Hypothalamus (tissue), 51 donors: ENCODE measurements around the gene LRP4.

ENCODE experiments used
- DNase-seq, 51 donors: peaks; one replicate each; lab custom pipeline; 2025; lab: John Stamatoyannopoulos, UW

LRP4 gene

DNA sequence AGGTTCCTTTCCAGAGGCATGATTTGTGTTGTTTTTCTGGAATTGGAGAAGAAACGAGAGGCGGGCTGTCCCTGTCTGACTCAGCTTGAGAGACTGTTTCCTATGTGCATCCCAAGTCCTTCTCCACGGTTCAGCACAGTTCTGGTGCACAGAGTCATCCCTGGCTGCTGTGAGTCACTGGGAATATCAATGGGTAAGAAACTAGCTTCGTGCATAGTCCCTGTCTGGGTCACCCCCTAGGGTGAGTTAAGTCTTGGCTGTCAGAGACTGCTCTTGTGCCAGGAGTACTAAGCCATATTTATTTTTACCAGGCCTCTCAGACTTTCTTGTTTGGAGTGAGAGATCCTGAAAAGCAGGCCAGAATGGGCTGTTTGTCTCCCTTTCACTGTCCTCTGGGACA, 2.4 kb upstream of the LRP4 start:
- DNase-seq, result peak in 12 of 51 donors; percentile 16 to 73 (median 48)

DNA sequence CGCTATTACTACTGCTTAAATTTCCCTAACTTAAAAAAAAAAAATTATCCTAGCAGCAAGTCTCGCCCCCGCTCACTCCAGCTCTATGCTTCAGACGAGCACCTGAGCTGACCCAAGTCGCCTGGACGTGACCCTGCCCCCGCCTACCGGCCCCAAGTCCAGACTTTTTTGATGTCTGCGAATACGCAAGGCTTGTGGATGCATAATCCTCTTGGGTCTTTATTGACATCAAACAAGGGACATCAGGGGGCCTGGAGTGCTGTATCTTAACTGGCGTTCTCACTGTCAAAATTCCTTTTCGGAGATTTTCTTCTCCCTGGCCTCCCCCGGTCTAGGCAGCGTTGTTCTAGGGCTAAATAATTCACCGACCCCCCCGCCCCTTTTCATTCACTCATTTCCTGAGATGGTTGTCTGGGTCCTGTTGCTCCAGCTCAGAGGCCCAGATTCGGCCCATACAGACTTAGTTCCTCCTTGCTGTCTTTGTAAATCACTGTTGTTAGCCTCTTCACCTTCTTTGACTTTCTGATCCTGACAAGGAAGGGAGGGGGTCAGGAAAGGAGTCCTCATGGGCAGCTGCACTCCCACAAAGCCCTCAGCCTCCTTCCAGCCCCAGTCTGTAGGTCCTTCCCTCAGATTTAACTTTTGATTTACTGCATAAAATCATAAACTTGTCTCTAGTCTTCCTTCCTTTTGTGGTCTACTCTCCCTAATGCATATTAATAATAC, 601 bp upstream of the LRP4 start:
- DNase-seq, result peak in 2 of 51 donors; percentile 49 to 51

DNA sequence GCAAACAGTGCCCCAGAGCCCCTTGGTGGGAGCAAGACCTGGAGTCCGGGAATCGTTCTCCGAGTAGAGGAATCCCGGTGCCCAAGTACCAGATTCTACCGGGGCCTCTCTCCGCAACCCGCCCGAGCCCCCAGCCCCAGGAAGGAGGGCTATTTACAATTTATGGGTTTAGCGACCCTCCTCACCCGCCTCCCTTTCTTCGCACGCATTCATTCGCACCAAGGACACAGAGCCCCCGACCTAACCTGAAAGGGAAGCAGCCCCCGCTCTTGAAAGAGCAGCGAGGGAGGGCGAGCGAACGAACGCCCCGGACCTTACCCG, 628 bp downstream of the LRP4 start:
- no peak for DNase-seq

DNA sequence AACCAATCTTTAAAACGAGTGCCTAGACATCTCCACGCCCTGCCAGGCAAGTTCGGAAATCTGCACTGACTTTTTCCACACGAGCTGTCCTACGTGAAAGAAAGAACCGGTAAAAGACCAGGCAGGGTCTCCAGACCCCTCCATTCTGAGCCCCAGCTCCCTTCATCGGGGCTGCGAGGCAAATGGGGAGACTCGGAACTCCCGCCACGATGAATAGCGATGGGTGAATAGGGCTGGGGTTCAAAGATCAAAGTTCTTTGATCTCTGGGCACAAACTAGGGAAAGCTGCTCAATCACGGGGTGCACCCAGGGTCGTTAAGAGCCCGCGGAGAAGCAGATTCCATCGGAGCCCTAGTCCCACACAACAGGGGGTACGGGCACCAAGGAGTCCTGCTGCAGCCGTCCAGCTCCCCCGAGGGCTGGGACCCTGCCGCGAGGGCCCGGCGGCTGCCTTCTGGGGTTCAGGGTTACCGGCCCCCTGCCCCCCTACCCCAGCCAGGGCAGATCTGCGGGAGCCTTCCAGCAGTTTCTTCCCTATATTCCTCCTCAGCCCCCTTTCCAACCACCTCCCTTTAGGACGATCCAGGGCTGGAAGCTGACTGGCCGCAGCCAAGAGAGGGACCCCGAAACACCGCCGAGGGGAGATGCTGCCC, 1.1 kb downstream of the LRP4 start:
- DNase-seq, result peak in 2 of 51 donors; percentile 33 to 62

DNA sequence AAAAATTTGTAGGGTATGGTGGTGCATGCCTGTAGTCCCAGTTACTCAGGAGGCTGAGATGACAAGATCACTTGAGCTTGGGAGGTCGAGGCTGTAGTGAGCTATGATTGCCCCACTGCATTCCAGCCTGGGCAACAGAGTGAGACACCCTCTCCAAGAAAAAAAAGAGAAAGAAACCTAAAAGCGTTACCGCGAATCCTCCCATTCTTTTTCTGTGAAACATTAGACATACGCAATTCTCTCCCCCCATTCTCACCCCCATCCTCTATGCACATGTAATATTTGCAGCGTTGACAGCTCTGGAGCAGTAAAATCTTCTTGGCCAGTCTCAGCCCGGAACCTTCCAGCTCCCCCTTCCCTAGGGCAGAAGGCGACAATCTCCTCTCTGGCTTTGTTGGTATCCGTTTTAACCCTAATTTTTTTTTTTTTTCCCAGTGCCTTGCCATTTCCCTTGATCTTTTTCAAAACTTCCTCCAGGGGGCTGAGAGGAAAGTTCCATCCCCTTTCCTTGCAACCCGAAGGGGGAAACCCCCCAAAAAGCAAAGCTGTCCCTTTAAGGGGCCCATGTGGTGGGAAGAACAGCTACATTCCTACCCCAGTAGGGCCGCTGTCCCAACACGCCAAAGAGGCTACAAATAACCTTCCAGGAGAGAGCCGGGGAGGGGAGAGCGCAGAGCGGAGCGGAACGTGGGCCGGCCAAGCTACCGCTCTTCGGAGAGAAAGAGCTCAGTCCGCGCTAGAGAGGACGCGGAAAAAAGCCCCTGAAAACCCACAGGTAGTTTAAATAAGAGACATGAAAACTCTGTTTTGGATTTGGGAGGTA, 1.9 kb downstream of the LRP4 start:
- peak in 19 of 51 donors; percentile 15 to 61 (median 39) for DNase-seq

DNA sequence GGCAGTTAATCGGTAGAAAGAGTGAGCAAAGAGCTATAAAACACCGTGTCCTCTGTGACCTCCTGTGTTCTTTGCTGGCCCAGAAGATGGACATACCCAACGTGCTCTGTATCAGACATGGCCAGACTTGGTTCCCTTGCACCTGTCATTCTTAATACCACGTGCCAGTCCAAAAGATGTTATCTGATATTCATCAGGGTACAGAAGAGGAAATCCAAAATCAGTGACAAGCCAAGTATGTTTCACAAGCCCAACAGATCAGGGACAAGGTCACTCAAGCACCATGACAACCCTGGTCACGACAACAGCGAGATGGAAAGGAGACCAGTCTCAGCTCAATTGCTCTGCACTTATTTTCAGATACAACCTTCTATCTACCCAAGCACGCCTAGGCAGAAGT, 3.4 kb downstream of the LRP4 start:
- no peak for DNase-seq

DNA sequence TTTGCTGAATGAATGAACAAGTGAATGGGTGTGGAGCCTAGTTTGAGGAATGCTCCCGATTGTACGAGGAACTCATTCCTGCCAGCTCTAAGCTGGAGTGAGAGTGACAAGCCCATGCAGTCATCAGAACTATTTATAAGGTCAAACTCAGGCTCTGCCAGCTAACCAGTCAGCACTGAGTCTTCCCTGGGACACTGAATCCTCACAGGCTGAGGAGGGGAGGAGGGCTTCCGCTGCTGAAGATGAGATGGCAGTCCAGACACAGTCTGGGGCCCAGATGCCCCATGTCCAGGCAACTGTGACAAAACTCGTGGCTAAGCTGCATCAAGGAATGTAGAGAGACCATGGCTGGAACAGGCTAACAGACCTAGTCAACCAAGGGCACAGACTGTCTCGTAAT, 4.0 kb downstream of the LRP4 start:
- DNase-seq, result peak in 10 of 51 donors; percentile 14 to 50 (median 26)

DNA sequence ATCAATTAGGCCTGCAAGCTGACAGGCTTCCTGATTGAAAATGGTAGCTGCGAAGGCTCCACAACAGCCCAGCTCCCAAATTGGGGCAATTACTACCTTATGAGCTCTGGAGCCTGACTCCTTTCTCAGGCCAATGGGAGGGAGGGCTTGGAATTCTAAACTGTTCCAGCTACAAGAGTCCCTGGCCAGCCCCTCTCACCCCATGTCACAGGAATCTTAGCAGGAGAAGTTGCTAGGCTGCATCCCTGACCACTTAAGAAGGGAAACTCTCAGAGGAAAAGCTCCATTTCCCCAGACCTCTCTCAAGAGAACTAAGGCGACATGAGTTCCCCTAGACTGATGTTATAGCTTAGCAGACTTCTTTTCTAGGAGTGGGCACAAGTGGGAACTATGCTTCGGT, 4.9 kb downstream of the LRP4 start:
- DNase-seq, result peak in 4 of 51 donors; percentile 12 to 27 (median 21)

DNA sequence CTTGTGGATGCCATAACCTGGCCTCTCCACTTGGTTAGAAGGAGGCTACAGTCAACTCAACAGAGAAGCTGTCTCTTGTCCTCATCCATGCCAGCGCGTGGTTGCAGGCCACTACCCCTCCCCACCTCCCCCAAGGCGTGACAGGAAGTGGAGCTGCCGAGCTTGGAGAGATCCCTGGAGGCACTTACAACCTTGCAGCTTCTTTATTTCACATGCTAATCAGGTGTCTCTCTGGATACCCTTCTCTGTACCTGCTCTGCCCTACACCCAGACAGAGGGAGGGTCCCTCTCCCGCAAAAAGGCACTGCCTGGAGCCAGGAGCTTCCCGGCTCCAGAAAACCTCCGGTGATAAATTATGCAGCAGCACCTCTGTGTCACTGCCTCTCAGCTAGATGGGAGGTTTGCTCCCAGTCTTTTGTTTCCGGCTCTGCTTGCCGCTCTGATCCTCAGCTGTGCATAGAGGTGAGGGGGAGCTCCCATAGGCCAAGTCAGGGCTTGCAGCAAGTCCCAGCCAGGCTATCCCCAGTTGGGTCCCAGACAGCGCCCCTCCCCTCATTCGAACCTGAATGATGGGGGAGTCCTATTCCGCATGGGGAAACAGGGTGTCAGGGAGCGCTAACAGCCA, 5.7 kb downstream of the LRP4 start:
- DNase-seq, result peak in 16 of 51 donors; percentile 16 to 71 (median 36)

DNA sequence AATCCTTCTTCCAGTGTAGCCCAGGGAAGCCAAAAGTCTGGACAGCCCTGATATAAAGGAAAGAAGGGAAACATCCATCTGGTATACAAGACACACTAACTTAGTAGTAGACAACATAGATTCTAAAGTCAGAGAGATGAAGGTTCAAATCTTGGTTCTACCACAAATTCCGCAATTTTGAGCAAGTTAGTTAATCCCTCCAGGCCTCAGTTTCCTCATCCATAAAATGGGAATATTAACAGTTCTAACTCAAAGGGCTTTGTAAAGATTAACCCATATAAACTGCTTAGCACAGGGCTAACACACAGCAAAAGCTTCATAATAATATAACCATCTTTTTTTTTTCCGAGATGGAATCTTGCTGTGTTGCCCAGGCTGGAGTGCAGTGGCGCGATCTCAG, 10.7 kb downstream of the LRP4 start:
- no peak for DNase-seq

DNA sequence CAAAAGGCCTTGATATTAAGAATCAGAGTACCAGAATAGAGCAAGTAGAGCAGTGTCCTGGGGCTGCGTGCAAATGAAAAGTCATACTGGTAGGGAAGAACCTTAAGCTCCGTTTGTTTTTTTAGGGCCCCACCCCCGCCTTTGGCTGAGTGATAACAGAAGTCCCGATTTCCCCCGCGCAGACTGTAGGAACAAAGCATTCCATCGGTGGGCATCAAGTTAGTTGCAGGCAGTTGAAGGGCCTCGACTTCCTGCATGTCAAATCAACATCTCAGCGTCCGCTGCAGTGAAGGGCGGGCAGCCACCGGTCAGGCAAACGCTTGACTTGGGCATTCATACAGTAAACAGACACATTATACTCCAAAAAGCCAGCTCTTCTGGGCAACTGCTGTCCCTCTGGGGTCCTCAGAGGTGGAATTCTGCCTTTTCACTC, 11.7 kb downstream of the LRP4 start:
- peak in 18 of 51 donors; percentile 13 to 71 (median 34) for DNase-seq

DNA sequence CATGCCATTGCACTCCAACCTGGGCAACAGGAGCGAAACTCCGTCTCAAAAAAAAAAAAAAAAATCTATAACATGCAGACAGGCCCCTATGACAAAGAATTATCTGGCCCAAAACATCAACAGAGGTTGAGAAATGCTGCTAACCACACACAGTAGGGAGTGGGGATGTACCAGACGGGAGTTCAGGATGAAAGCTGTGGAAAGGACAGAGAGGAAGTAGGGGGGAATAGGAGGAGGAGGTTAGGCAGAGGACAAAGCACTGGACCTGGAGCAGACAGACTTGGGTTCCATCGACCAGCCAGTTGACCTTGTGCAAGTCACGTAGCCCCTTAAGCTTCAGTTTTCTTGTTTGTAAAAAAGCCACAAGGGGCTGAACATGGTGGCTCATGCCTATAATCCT, 12.5 kb downstream of the LRP4 start:
- no peak for DNase-seq

DNA sequence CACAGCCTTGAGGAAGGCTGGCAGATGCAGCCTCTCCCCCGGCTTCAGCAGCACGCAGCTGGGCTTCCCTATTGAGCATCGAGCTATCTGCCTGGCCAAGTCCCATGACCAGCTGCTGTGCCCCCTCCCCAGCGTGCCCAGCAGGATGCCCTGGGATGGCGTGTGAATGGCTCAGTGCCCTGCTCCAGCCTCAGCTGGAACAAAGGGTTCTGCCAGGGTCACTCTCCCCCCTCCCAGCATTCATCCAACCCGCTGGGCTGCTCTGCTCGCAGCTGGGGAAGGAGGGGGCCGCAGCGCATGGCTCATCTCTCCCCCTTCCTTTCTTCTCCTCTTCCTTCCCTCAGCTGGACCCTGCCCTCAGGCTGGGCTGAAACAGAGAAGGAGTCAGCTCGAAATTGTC, 14.5 kb downstream of the LRP4 start:
- peak in 48 of 51 donors; percentile 39 to 99 (median 92) for DNase-seq

DNA sequence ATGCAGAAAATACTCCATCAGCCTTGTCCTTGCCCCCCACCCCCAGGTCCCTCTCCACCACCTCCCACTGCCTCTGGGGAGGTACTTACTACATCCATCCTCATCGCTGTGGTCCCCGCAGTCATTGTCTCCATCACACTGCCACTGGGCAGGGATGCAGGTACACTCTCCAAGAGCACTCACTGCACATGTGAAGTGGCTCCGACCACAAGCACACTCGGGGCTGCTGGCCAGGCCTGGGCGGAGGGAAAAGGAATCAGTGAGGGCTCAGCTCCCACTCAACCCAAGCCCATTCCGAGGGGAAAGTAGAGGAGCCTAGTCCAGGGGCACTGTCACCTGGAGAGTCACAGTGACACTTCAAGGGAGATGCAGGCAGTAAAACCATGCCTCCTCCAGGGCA, 15.7 kb downstream of the LRP4 start:
- no peak for DNase-seq

DNA sequence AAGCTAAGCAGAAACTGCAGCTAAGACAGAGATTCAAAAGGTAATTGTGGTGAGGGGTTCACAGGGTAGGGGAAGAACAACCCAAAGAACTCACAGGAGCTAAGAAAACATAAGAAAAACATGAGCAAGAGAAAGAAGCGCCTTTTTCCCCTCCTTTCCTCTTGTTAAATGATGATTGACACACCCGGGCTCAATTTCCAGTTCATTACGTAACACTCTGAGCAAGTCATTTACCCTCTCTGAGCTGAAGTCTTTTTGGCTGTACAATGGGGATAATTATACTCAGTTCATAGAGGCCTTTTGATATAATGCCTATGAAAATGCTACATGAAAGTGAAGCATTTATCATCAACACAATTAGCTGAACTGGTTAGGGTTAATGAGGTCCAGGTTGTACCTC, 17.2 kb downstream of the LRP4 start:
- DNase-seq, result peak in 2 of 51 donors; percentile 10 to 34

DNA sequence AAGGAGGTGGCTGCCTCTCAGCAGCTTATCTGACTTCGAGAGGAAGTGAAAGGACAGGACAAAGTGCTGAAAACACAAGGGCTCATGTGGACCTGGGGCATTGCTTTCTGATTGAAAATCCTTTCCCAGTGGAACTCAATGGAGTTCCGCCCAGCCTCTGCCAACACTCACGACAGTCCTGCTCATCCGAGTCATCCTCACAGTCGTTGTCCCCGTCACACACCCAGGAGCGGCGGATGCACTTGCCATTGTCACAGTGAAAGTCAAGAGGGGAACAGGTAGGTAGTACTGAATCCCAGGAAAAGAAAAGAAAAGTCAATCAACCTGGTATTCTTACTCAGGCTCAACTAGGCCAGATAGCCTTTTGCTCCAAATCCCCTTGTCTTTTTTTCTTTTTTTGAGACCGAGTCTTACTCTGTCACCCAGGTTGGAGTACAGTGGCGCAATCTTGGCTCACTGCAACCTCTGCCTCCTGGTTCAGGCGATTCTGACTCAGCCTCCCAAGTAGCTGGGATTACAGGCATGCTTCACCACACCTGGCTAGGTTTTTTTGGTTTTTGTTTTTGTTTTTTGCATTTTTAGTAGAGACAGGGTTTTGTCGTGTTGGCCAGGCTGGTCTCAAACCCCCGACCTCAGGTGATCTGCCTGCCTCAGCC, 18.1 kb downstream of the LRP4 start:
- no peak for DNase-seq

DNA sequence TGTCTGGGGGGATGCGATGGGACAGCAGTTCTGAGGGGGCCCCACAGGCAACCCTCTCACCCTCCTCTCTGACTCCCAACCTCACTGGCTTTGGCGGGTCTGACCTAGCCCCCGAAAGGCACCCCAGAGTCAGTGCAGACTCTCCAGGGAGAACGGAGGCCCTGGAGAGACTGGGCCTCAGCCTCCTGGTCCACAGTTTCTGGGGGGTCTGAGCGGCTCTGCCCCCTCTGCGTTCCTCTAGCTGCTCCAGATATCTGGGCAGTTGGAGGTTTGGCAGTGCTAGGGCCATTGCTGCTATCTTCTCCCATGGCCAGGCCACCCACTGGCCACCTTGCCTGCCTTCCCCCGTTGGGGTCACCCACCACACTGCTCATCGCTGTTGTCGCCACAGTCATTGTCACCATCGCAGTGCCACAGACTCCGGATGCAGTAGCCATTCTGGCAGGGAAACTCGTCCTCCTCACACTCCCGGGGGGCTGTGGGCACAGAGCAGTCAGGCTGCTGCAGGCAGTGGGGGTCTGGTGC, 18.8 kb downstream of the LRP4 start:
- no peak for DNase-seq

DNA sequence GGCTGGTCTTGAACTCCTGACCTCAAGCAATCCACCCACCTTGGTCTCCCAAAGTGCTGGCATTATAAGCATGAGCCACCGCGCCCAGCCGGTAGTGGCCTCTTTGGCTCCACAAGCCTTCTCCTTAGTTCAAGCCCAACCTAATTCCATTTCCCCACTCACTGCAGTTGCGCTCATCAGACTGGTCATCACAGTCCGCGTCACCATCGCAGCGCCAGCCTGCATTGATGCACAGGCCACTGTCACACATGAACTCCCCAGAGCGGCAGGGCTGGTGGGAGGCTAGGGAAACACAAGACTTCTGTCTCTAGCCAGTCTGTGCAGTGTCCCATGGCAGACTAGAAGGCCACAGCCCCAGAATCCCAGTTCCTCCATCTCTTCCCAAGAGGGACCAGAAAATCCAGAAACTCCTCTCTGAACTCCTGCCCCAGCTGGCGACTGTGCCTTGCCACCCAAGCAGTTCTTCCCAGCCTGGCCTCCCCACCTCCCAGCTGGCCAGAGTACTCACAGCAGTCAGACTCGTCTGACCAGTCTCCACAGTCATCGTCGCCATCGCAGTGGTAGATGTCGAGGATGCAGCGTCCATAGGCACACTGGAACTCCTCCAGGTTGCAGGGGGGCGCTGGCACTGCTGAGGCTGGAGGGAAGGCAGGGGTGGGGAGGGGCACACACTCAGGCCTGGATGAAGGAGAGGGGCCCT, 19.8 kb downstream of the LRP4 start:
- DNase-seq, result no peak

DNA sequence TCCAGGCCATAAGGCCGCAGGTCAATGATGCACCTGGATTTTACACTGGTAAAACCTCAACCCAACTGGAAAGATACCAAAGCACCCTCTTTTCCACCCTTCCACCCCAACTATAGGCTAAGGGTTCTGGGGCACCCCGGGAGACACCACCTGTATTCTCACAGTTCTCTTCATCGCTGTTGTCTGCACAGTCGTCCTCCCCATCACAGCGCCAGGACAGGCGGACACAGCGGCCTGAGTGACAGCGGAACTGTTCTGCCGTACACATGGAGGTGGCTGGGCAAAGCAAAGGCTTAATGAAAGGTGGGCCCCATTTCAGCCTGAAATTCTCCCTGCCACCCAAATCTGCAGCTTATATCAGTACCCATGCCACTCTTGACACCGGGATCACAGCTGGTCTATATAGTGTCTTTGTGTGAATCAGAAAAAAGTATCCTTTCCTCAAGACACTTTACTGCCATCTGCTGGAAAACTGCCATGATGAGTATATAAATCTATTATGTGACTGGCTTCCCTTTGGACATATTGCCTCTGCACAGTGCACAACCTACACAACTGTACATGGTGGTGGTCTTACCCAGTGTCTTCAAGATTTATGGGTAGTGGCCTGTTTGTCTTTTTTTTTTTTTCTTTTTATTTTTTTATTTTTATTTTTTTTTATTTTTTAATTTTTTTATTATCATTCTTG, 21.5 kb downstream of the LRP4 start:
- DNase-seq, result peak in 1 of 51 donors; percentile 14
